K562 (cell line): ENCODE results near the gene MXI1. TPM values are rescaled to one million over a fixed set of nuclear protein-coding genes. Genes with fewer than 3 reads are reported as not detected.

ENCODE experiments used
- ATAC-seq: fragments of 200-7000 bp; cut with Tn5 transposase; 3 replicates; pipeline ENCODE4 v1.9.1; 2020; ENCODE audit warnings: moderate library complexity
- BruUV-seq: library from RNA; stranded (reverse); fragments of 400-500 nt; replicated peaks from 2 replicates; lab custom pipeline; 2021; lab: Mats Ljungman, UMichigan
- CTCF ChIA-PET: fragments of 300-600 bp; formaldehyde crosslinking; extraction: SDS; loops from one replicate; lab custom pipeline; 2021; ENCODE audit warnings: low intra/inter-chr PET ratio; lab: Yijun Ruan, JAX
- POLR2A ChIA-PET: fragments of 300-600, 350-650 bp; sonication (Branson Sonifier 250); formaldehyde crosslinking; extraction: SDS; loops from one replicate; lab custom pipeline; 2021; ENCODE audit warnings: antibody characterized with exemption, inconsistent platforms; lab: Yijun Ruan, JAX
- DNase-seq, 4 experiments: peaks; one replicate each; pipeline versions ENCODE4 v3.0.0 to v3.0.0-alpha.2; 2011 to 2018; ENCODE audit warnings: low spot score in 3 of 4, mixed read lengths in 3 of 4; ENCODE audit errors: extremely low read depth in 1 of 4
- FAIRE-seq: peaks from 2 replicates; lab custom pipeline; 2011; peaks lifted over from hg19 to GRCh38; lab: Jason Lieb, UNC
- H2AFZ ChIP-seq: 2 replicates; pipeline ENCODE4 v1.6.0; 2011; ENCODE audit warnings: low read depth, low read length, control low read depth, inconsistent platforms
- H3K27ac ChIP-seq: fragments of 200-600 bp; 3 replicates; pipeline ENCODE4 v1.8.0; 2011; ENCODE audit warnings: low read depth, mild to moderate bottlenecking, control low read depth, inconsistent platforms, low read length, moderate library complexity, mixed read lengths; ENCODE audit errors: extremely low read depth
- H3K27me3 ChIP-seq, 2 experiments: fragments of 300-600 bp in 1 of 2; 2 replicates in 1 of 2; 3 replicates in 1 of 2; pipeline versions ENCODE4 v1.6.0 to v1.8.0; 2011; ENCODE audit warnings: inconsistent platforms in 2 of 2, low read length in 2 of 2, mild to moderate bottlenecking in 1 of 2, mixed read lengths in 1 of 2, moderate library complexity in 1 of 2; ENCODE audit not compliant: control insufficient read depth in 2 of 2, insufficient read depth in 2 of 2
- H3K36me3 ChIP-seq: fragments of 300-600 bp; 3 replicates; pipeline ENCODE4 v1.8.0; 2011; ENCODE audit warnings: mild to moderate bottlenecking, low read length, inconsistent platforms; ENCODE audit not compliant: control insufficient read depth, insufficient read depth
- H3K4me1 ChIP-seq, 2 experiments: fragments of 200-600 bp in 1 of 2; replicated peaks in 1 of 2; 2 replicates in 1 of 2; 3 replicates in 1 of 2; pipeline versions ENCODE4 v1.5.1 to v1.8.0; 2011; ENCODE audit warnings: inconsistent platforms in 2 of 2, low read length in 2 of 2, mild to moderate bottlenecking in 1 of 2, mixed read lengths in 1 of 2, moderate library complexity in 1 of 2; ENCODE audit not compliant: control insufficient read depth in 2 of 2, insufficient read depth in 2 of 2
- H3K4me2 ChIP-seq: 2 replicates; pipeline ENCODE4 v1.6.1; 2011; ENCODE audit warnings: low read length, control low read depth, inconsistent platforms, mixed read lengths; ENCODE audit not compliant: insufficient read depth
- H3K4me3 ChIP-seq: fragments of 200-600 bp; sonication (generic), shearing (Covaris generic); 2 replicates; pipeline ENCODE4 v1.5.1; 2016; ENCODE audit warnings: control low read depth, inconsistent platforms
- H3K79me2 ChIP-seq: fragments of 200-600 bp; 3 replicates; pipeline ENCODE4 v1.8.0; 2011; ENCODE audit warnings: low read length, inconsistent platforms; ENCODE audit not compliant: control insufficient read depth, insufficient read depth
- H3K9ac ChIP-seq, 2 experiments: 2 replicates each; pipeline versions ENCODE4 v1.6.0 to v1.6.1; 2011; ENCODE audit warnings: low read depth in 2 of 2, low read length in 2 of 2, control low read depth in 1 of 2, inconsistent platforms in 1 of 2, mild to moderate bottlenecking in 1 of 2, mixed read lengths in 1 of 2; ENCODE audit not compliant: insufficient read depth in 1 of 2
- H3K9me1 ChIP-seq: one replicate; pipeline ENCODE4 v1.6.0; 2011; ENCODE audit warnings: inconsistent platforms, mild to moderate bottlenecking, low read length, moderate library complexity; ENCODE audit not compliant: control insufficient read depth, insufficient read depth
- H3K9me3 ChIP-seq: replicated peaks from 2 replicates; pipeline ENCODE4 v1.5.1; 2011; ENCODE audit warnings: low read depth, low read length, inconsistent platforms; ENCODE audit not compliant: control insufficient read depth, insufficient read depth
- H4K20me1 ChIP-seq: replicated peaks from 2 replicates; pipeline ENCODE4 v1.6.1; 2011; ENCODE audit warnings: low read length, inconsistent platforms, mixed read lengths; ENCODE audit not compliant: control insufficient read depth, insufficient read depth
- BHLHE40 ChIP-seq: IDR thresholded peaks from 2 replicates; pipeline ENCODE4 v1.6.1; 2011; ENCODE audit warnings: low read length, improper control_type of control experiment
- FOSL1 ChIP-seq: fragments of 200-800 bp; sonication (Bioruptor generic); conservative IDR thresholded peaks from 2 replicates; pipeline ENCODE4 v1.6.1; 2016; ENCODE audit warnings: missing genetic modification characterization, missing compliant biosample characterization
- MEF2D ChIP-seq: conservative IDR thresholded peaks from 2 replicates; pipeline ENCODE4 v1.6.1; 2016; ENCODE audit warnings: low read depth, missing genetic modification characterization, missing compliant biosample characterization
- SRSF7 ChIP-seq: fragments of 200-400 bp; formaldehyde crosslinking; optimal IDR thresholded peaks from 2 replicates; pipeline ENCODE3; 2017; ENCODE audit warnings: mild to moderate bottlenecking, low read depth, low read length
- TAF15 ChIP-seq: fragments of 200-400 bp; formaldehyde crosslinking; IDR thresholded peaks from 2 replicates; pipeline ENCODE4 v1.6.1; 2017; ENCODE audit warnings: mild to moderate bottlenecking, low read depth, low read length, moderate library complexity
- TFAM ChIP-seq: fragments of 250-450 bp; sonication (Bioruptor Pico); conservative IDR thresholded peaks from 2 replicates; pipeline ENCODE4 v1.5.0; 2021; ENCODE audit warnings: mild to moderate bottlenecking, moderate library complexity
- ZNF507 ChIP-seq: conservative IDR thresholded peaks from 2 replicates; pipeline ENCODE4 v1.6.1; 2017; ENCODE audit warnings: missing genetic modification characterization, missing compliant biosample characterization
- ZNF668 ChIP-seq: fragments of 250-450 bp; sonication (Bioruptor Pico); IDR thresholded peaks from 2 replicates; pipeline ENCODE4 v1.8.0; 2022; ENCODE audit warnings: mild to moderate bottlenecking, inconsistent platforms
- ZNF764 ChIP-seq: fragments of 250-450 bp; sonication (Bioruptor Pico); IDR thresholded peaks from 2 replicates; pipeline ENCODE4 v1.4.0; 2020; ENCODE audit warnings: low read depth, mild to moderate bottlenecking, moderate library complexity
- WGBS: fragments of 100-300 bp; shearing (Covaris generic); methylation state at CpG from one replicate; pipeline ENCODE4 v1.1.6; 2016; ENCODE audit warnings: low coverage, mixed read lengths; ENCODE audit not compliant: insufficient coverage; ENCODE audit errors: missing lambda C conversion rate; 5-methylcytosine and 5-hydroxymethylcytosine counted together
- in situ Hi-C: fragments of 300-500 bp; cut with MboI; formaldehyde crosslinking; loops from 4 replicates; pipeline ENCODE4 v1.15.0; 2018; ENCODE audit warnings: inconsistent platforms, mixed read lengths
- intact Hi-C: fragments of 100-400 bp; cut with micrococcal nuclease; formaldehyde crosslinking; loops from 2 replicates; pipeline ENCODE4 v1.14.2; 2022
- polyA plus RNA-seq, 8 experiments: library from polyadenylated mRNA; depleted of rRNA in 4 of 8; stranded (reverse) in 5 of 8; unstranded in 3 of 8; fragments of >200 nt; fragmentation: Nextera tagmentation in 2 of 8; fragmentation: Illumina TruSeq in 1 of 8; extraction: Ambion mirVana in 2 of 8; extraction: Trizol in 1 of 8; gene quantifications; 2 replicates each; pipeline versions ENCODE4 v1.2.1 to v1.2.3, GENCODE V29; 2011 to 2014; ENCODE audit warnings: inconsistent platforms in 1 of 8, missing spikeins in 1 of 8
- total RNA-seq, 7 experiments: library from RNA; depleted of rRNA in 6 of 7; stranded (reverse); fragments of >200 nt in 6 of 7; fragmentation: Illumina TruSeq in 2 of 7; extraction: Trizol in 2 of 7; gene quantifications; 2 replicates each; pipeline versions ENCODE4 v1.2.1 to v1.2.3, GENCODE V29; 2011 to 2021; ENCODE audit warnings: low replicate concordance in 1 of 7
- TF ChIP-seq, protein P1 (sequence below): fragments of 200-800 bp; sonication (Bioruptor generic); IDR thresholded peaks from 2 replicates; pipeline ENCODE4 v1.6.1; 2017; ENCODE audit warnings: missing genetic modification characterization, missing compliant biosample characterization
- TF ChIP-seq, protein P2 (sequence below): fragments of 250-450 bp; sonication (Bioruptor Pico); IDR thresholded peaks from 2 replicates; pipeline ENCODE4 v1.5.0; 2021
- TF ChIP-seq, protein P3 (sequence below): fragments of 450-650 bp; IDR thresholded peaks from 2 replicates; pipeline ENCODE4 v1.6.1; 2016
- TF ChIP-seq, protein P4 (sequence below): fragments of 450-650 bp; formaldehyde crosslinking; IDR thresholded peaks from 2 replicates; pipeline ENCODE4 v1.4.0; 2020; ENCODE audit warnings: mild to moderate bottlenecking, moderate library complexity

MXI1 gene
- total and polyA plus RNA-seq, 9 of the 15 experiments (the other 6 are each of a cell fraction or from before 2014, with no cell fraction given): 9.1 to 23.7 (median 14.8) TPM

DNA sequence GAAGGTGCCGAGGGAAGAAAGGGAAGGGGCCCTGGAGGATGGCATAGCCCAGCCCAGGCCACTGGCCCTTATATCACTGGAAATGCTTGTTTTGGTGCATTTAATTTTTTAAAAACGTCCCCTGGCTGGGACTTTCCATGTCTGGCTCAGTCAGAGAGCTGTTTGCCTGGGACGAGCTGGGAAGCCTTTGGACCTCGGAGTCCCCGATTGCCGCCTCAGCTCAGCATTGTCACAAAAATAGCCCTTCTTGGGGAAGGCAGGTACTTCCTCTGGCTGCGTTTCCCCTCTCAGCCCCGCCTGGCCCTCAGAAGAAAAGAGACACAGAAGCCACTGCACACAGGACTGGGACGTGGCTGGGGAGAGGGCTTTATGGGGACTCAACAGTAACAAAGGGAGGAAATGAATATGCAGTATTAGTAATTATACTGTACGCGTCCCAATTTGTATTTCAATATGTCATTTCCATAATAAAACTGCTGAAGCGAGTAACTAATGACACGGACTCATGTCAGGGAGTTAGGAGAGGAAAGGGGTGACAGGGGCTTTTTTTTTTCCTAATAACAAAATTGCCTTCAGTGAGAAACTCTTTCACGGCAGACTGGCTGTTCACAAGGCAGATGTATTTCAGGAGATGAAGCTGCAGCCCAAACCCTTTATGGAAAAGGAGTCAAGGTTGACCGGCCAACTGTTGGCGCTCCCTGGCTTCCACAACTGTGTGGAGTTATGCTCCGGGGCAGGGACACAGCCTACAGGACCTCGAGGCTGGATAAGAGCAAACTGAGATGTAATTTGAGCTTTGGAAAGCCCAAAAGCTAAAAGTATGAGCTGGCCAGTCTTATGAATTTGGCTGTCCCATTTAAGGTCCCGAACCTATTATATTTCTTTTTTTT lies 31.0 kb upstream of the MXI1 start:
- Histone ChIP-seq H3K36me3 (no peaks in the 10 kb centered on the region), H4K20me1 (no peaks in the 10 kb centered on the region), H3K27me3 (peaks cover 0 to 11% of the 10 kb centered on the region in 2 experiments; a peak in 3 of 5 replicates), H3K4me2 (no peak overlapping the region), H3K9me3 (no peaks in the 10 kb centered on the region), H3K4me1 (peaks cover 4 to 6% of the 10 kb centered on the region in 2 experiments; a peak in 4 of 5 replicates)
- no TSS peak for BruUV-seq
- in situ Hi-C loops: no loop called here
- CTCF ChIA-PET: no interaction called here
- ATAC-seq: no peak
- no peak for TF ChIP-seq SRSF7
- TF ChIP-seq BHLHE40: no peak
- no peak for TF ChIP-seq TAF15
- no peak for TF ChIP-seq ZNF668 (CRISPR knock-in tag)
- TF ChIP-seq, protein P1, sequence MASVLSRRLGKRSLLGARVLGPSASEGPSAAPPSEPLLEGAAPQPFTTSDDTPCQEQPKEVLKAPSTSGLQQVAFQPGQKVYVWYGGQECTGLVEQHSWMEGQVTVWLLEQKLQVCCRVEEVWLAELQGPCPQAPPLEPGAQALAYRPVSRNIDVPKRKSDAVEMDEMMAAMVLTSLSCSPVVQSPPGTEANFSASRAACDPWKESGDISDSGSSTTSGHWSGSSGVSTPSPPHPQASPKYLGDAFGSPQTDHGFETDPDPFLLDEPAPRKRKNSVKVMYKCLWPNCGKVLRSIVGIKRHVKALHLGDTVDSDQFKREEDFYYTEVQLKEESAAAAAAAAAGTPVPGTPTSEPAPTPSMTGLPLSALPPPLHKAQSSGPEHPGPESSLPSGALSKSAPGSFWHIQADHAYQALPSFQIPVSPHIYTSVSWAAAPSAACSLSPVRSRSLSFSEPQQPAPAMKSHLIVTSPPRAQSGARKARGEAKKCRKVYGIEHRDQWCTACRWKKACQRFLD: no peak
- TF ChIP-seq MEF2D: no peak
- TF ChIP-seq, protein P2, sequence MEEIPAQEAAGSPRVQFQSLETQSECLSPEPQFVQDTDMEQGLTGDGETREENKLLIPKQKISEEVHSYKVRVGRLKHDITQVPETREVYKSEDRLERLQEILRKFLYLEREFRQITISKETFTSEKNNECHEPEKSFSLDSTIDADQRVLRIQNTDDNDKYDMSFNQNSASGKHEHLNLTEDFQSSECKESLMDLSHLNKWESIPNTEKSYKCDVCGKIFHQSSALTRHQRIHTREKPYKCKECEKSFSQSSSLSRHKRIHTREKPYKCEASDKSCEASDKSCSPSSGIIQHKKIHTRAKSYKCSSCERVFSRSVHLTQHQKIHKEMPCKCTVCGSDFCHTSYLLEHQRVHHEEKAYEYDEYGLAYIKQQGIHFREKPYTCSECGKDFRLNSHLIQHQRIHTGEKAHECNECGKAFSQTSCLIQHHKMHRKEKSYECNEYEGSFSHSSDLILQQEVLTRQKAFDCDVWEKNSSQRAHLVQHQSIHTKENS (CRISPR knock-in tag): no peak
- no peak for TF ChIP-seq FOSL1 (tag)
- TF ChIP-seq, protein P3, sequence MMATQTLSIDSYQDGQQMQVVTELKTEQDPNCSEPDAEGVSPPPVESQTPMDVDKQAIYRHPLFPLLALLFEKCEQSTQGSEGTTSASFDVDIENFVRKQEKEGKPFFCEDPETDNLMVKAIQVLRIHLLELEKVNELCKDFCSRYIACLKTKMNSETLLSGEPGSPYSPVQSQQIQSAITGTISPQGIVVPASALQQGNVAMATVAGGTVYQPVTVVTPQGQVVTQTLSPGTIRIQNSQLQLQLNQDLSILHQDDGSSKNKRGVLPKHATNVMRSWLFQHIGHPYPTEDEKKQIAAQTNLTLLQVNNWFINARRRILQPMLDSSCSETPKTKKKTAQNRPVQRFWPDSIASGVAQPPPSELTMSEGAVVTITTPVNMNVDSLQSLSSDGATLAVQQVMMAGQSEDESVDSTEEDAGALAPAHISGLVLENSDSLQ: no peak
- TF ChIP-seq ZNF764: no peak
- TF ChIP-seq TFAM (CRISPR knock-in tag): no peak
- TF ChIP-seq, protein P4, sequence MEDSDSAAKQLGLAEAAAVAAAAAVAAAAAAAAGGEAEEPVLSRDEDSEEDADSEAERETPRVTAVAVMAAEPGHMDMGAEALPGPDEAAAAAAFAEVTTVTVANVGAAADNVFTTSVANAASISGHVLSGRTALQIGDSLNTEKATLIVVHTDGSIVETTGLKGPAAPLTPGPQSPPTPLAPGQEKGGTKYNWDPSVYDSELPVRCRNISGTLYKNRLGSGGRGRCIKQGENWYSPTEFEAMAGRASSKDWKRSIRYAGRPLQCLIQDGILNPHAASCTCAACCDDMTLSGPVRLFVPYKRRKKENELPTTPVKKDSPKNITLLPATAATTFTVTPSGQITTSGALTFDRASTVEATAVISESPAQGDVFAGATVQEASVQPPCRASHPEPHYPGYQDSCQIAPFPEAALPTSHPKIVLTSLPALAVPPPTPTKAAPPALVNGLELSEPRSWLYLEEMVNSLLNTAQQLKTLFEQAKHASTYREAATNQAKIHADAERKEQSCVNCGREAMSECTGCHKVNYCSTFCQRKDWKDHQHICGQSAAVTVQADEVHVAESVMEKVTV: no peak
- no peak for TF ChIP-seq ZNF507 (tag)
- TF ChIP-seq, all 486 proteins: peak for 0
- 28% methylated on average over 9 of the region's 19 CpGs for WGBS
- Histone ChIP-seq H3K9me1 (no peaks in the 10 kb centered on the region), H3K79me2 (no peaks in the 10 kb centered on the region), H3K9ac (no peak overlapping the region), H3K27ac (no peak overlapping the region), H3K4me3 (no peak overlapping the region), H2AFZ (no peak overlapping the region)
- DNase-seq: no peak
- no peak for FAIRE-seq
- POLR2A ChIA-PET: no interaction called here
- intact Hi-C loops: no loop called here
